ENCODE results near the gene PLCH1.
"Not testable (repeated sequence)": the region's sequence is repeated elsewhere in the genome, so short reads cannot be mapped to it uniquely, and the experiment has no call there.

The PLCH1 gene

DNA sequence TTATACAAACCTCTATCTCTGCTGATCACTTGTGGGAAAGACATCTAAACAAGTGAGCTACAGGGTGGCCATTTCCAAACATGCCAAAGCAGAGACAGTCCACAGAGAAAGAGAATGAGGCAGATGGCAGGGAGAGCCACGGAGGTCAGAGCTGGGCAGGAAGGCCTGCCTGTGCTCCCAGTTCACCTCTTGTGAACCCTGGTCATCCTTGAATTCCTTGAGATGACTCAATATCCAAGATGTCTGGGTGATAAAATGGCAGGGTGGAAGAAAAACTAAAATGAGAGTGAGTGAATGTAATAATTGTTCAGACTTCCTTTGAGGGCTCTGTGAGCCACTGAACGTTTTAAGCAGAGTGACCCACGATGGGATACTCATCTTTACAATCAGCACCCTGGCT is 104.8 kb downstream of the PLCH1 start:
- no peak for DNase-seq

DNA sequence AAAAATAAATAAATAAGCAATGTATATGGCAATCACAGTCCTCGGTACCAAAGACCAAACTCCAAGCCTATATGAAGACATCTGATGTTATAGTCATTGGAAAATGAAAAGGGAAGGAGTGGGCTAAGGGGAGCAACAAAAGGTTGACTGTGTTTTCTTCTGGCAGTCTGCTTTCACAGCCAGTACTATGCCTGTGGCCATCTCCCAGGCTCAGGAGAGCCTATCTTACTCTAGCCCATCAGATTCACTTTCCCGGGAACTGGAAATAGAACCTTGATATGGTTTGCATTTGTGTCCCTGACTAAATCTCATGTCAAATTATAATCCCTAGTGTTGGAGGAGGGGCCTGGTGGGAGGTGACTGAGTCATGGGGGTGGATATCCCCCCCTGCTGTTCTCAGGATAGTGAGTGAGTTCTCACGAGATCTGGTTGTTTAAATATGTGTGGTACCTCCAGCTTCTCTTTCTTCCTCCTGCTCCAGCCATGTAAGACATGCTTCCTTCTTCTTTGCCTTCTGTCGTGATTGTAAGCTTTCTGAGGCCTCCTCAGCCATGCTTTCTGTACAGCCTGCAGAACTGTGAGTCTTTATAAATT is 105.3 kb downstream of the PLCH1 start:
- no peak for DNase-seq

DNA sequence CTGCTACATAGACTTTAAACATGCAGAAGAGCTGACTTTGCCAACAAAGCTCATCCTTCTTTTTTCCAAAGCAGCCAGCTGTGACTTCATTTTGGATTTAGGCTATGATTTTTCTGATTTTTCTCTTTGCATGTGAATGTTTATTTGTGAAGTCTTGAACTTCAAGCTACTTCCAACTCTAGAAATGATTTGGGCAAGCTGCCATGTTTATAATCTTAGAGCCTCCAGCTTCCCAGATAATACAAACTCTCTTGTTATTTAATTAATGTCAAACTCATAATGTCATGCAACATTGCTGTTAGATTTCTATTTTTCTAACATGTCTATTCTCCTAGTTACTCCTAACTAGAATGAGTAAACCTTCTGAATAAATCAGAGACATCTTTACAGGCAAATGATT is 106.4 kb downstream of the PLCH1 start:
- not testable (repeated sequence) for DNase-seq

DNA sequence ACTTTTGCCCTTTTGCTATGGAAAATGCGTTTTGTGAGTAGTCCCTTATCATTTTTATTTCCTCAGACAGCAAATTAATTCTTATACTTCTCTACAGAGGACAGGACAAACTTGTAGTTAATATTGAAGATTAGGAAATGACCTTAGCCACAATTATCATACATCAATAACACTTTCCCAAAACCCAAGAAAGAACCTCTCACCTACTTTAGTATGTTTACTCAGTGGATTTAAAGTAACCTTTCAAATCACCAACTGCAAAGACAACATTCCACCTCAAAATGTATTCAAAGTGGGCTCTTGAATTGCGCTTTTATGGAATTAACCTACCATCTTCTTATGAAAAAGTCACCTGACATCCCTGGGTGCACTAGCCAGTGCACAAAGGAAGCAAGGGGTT is 107.3 kb downstream of the PLCH1 start:
- DNase-seq = no peak

DNA sequence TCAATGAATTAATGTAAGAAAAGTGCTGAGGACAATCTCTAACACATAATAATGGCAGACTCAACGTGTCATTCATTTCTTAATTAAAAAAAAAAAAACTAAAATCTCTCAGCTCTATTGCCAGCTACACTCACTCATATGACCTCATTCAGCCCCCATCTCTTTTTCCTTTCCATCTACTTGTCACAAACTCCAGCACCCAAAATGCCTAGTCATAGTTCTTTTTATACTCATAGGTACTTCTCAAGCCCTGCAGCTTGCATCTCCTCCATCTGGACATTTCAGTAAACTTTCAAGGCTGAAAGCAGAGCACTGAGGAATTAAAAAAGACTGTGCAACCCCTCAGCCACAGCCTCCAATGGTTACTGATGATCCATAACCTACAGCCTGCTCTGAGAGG is 109.8 kb downstream of the PLCH1 start:
- no peak for DNase-seq

DNA sequence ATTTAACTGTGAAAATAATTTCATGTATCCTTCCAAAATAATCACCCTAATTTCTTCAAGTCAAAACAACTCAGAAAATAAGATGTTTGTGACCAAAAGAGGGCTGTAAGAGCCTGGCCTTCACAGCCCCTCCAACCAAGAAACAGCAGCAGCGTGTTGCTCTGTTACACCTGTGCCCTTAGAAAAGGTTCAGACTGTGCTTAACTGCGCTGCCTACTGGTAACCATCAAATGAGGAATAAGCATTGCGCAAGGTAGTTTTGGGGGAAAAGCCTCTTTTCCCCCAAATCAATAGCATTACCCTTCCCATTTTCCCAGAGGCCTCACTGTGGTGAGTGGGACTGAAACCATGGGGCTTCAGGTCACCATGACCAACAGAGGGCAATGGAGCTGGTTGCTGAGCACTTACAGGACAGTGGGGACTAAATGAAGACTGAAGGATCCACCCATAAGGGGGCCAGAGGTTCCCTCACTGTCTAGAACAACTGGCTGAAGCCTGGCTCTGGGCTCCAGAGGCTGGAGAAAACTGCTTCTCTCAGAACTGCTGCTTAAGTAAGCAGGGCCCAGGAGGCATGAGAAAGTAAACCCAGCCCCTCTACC is 110.7 kb downstream of the PLCH1 start:
- DNase-seq = no peak

DNA sequence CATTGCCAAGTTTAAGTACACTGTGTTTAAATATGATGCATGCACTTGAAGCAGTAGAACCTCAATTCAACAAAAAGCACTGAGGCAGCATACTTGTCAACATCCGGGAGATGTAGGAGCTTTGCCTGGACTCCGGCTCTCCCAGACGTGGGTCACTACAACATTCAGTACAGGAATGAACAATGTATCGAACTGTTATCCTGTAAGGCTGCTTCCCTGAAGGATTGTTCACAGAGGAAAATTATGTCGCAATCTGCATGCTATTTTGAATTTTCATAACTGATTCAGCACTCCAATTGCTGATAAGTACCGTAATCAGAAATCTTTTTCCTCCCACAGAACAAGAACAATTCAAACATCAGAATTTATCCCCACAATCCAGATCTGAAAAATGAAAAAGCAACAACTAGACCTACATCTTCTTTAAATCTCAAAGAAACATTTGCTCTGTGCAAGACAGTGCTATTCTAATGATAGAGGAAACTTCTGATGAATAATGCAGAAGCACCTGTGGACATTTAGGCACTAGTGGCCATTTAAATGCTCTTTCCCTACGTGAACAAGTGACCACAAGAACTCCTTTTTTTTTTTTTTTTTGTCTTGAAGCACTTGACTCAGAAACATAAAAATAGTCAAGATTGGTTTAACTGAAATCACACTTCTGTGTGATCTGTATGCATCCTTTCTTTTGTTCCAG is 113.4 kb downstream of the PLCH1 start:
- DNase-seq = no peak

DNA sequence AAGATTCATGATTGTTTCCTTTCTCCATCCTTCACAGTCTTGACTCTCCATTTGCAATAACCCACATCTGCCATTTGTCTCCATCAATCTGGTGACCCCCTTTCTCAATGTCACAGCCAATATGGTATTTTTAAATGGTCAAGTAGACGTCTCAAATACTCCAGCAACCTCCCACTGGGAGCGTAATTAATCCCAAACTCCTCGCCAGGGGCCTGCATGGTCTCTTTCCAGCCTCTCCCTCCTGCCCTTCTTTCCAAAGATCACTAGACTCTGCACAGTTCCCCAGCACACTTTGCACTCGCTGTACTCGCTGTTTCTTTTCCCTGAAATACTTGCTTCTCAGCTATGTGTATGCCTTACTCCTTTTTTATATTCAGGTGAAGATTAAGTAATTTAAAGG is 115.3 kb downstream of the PLCH1 start:
- no peak for DNase-seq

DNA sequence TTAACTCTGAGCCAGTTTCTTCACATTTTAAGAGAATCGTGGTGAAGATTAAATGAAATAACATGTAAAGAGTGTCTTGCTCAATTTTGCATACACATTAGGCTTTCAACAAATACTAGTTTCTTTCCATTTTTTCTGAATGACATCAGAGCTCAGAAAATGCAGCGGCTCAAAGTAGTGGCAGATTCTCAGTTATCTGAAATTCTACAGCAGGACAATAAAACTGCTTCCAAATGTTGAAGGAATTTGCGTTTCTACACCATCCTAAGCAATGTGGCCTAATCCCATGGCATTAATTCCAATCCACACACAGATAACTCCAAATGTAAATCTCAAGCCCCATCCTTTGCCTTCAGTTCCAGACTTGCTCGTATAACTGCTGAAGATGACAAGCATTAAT is 115.8 kb downstream of the PLCH1 start:
- DNase-seq = no peak

DNA sequence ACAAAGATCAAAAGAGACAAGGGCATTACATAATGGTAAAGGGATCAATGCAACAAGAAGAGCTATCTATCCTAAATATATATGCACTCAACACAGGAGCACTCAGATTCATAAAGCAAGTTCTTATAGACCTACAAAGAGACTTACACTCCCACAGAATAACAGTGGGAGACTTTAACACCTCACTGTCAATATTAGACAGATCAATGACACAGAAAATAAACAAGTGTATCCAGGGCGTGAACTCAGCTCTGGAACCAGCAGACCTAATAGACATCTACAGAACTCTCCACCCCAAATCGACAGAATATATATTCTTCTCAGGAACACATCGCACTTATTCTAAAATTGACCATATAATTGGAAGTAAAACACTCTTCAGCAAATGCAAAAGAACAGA is 122.2 kb downstream of the PLCH1 start:
- DNase-seq = not testable (repeated sequence)

DNA sequence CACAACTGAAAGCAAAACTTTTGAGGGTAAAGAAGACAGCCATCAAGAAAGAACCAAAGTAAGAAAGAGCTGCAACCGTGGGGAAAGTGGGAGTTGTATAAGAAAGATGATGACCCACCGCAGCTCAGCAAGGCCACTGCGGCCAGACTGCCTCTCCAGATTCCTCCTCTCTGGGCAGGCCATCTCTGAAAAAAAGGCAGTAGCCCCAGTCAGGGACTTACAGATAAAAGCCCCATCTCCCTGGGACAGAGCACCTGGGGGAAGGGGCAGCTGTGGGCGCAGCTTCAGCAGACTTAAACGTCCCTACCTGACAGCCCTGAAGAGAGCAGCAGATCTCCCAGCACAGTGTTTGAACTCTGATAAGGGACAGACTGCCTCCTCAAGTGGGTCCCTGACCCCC is 124.3 kb downstream of the PLCH1 start:
- DNase-seq = not testable (repeated sequence)

DNA sequence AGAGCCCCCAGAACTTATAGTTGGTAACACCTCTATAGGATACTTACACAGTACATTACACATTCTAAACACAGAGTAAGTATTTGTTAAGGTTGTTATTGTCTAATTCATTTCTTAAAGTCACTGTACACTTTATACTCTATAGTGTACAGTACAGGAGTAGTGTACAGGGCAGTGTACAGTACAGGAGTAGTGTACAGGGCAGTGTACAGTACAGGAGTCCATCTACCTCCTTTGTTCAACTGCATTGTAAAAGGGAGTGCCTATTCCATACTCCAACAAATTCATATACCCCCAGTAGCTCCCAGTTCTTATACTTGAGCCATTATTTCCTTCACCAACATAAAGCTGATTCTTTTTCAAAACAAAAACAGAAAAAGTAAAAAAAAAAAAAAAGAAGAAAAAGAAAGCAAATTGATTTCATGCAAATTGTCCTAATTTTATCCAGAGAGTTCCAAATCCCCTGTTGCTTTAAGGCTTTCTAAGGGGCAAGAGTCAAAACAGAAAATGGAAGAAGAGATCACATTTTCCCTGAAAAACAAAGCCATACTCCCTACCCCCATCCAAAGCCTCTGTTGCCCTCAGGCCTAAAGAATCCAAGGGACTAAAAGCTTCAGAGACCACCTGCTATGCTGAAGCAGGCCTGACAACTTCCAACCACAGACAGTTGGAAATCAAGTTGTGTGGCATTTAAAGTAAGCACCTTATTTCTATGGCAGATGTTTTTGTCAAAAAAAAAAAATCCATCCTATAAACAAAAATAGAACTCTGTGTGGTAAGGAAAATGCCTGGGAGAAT is 125.6 kb downstream of the PLCH1 start:
- no peak for DNase-seq

DNA sequence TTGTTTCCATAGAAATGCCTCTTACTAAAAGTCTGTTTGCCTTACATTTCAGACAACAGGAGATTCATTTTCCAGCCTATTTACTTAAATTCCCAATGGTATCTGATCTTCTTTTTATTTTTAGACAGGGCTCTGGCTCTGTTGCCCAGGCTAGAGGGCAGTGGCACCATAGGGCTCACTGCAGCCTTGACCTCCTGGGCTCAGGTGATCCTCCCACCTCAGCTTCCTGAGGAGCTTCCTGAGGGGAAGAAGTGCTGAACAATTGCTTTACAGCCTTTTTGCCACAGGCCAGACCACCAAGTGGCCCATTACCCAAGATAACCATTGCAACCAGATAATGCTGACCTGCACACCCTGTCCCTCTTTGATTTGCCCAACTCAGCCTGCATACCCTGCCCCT is 126.3 kb downstream of the PLCH1 start:
- no peak for DNase-seq

DNA sequence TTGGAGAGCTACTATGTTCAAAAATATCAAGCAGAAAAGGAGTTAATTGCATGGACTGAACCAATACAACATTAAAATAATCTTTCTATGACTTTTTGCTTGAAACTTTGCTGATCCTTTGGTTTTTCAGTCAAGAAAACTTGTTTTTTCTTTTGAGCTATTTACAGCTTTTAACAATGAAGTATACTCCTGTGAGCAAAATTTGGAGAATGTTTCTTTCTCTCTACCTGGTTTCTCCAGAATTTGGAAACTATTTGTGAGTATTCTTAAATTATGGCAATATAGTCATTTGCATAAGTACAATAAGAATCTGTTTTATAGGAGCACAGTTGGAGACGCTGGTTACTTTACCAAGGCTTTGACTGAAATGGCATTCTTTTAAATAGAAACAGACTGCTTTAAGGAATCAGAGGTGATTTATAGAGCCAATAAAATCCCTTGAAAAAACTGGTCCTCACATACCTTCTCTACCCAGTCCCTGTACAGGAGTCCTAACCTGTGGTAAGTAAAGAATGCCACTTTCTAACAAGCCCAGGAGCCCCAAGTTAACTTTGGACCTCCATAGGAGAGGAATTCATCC is 127.4 kb downstream of the PLCH1 start:
- no peak for DNase-seq

DNA sequence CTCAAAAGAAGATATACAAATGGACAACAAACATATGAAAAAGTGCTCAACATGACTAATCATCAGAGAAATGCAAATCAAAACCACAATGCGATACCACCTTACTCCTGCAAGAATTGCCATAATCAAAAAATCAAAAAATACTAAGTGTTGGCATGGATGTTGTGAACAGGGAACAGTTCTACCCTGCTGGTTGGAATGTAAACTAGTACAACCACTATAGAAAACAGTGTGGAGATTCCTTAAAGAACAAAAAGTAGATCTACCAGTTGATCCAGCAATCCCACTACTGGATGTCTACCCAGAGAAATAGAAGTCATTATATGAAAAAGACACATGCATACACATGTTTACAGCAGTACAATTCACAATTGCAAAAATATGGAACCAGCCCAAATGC is 129.7 kb downstream of the PLCH1 start:
- DNase-seq = not testable (repeated sequence)

DNA sequence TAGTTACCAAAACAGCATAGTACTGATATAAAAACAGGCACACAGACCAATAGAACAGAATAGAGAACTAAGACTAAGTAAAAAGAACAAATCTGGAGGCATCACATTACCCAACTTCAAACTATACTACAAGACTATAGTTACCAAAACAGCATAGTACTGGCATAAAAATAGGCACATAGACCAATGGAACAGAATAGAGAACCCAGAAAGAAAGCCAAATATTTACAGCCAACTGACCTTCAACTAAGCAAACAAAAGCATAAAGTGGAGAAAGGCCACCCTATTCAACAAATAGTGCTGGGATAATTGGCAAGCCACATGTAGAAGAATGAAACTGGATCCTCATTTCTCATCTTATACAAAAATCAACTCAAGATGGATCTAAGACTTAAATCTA is 130.5 kb downstream of the PLCH1 start:
- DNase-seq = not testable (repeated sequence)

DNA sequence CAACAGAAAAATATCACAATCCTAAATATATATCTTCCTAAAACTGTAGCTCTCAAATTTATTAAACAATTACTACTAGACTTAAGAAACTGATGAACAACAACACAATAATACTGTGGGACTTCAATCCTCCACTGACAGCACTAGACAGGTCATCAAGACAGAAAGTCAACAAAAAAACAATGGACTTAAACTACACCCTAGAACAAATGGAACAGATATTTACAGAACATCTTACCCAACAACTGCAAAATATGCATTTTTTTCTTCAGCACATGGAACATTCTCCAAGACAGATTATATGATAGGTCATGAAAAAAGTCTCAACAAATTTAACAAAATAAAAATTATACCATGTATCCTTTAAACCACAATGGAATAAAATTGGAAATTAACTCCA is 133.4 kb downstream of the PLCH1 start:
- DNase-seq = no peak

DNA sequence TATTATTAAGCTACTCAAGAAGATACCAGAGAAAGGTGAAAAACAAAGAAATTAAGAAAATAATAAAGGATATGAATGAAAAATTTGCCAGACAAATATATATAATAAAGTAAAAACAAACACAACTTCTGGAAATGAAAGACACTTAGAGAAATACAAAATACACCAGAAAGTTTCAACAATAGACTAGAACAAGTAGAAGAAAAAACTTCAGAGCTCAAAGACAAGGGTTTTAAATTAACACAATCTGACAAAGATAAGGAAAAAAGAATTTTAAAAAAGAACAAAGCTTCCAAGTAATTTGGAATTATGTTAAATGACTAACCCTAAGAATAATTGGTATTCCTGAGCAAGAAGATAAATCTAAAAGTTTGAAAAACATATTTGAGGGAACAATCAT is 135.3 kb downstream of the PLCH1 start:
- no peak for DNase-seq

DNA sequence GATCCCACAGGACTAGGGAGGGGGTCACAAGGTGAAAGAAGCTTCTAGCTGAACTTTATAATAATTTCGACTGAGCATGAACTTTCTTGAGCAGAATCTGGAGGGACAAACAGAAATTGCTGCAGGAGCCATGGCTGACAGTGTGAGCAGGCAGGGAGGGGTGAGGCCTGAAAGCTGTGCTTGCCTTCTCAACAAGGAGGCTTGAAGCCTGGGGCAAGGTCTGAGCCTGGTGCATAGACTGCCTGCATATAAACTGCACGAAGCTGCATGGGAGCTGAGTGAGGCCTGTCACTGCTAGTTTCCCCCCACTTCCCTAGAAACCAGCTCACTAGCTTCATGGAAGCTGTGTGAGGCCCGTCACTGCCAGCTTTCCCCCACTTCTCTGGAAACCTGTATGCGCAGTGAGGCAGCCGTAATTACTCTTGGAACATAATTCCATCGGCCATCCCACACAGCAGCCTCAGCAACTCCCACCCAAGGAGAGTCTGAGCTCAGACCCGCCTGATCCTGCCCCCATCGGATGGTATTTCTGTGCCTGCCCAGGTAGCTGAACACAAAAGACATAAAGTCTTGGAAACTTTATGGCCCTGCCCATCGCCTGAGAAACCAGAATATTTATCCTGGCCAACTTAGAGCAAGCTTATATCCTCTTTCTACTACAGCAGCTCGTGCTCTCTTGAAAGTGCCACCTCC is 136.5 kb downstream of the PLCH1 start:
- no peak for DNase-seq

DNA sequence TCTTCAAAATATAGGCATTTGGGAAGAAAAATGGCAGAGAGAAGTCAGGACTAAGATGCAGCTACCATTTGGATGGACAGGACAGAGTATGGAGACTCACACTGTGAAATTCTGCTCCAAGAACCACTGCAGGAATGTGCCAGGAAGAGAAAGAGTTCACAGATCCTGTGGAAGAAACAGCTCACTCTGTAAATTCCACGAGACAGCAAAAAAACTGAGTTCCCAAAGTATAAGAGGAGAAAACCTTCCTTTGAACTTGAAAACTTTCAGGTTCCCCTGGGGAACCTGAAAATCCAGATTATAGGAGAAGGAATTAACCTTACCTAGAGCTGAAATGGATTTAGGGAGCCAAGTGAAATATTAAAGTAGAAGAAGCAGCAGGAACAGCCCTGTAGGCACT is 137.1 kb downstream of the PLCH1 start:
- no peak for DNase-seq

DNA sequence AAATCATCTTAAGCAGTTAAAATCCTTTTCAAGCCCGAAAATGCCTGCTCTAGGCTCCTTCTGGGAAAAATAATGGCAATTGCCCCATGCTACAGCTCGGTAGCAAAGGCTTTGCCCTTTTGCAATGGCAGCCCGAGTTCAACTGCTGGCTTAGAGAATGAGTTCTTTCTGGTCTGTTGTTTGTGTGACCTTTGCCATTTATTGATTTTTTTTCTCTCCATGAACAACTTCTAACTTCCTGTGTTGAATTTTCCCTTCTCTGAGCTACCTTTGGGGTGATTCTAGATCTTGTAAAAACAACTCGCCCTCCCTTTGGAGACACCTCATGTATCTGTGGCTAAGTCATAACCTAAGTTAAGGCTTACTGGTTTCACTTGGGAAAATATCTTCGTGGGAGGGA is 139.3 kb downstream of the PLCH1 start:
- no peak for DNase-seq

DNA sequence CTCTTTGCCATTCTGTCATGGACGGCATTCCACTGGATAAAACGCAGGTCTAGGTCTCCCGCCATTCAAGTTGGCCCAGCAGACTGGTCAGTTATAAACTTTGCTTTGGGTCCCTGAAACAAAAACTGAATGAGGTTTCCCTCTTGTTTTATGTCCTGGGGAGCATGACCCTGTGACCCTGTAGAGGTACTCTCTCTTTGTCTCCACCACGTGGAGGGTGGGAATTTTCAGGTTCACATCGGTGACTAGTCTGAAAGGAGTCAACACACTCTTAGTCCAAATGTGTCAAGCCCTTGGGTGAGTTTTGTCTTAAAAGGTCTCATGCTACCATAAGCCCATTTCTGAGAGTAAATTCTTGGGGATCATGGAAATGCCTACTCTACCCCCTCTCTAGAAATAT is 139.9 kb downstream of the PLCH1 start:
- DNase-seq = no peak

DNA sequence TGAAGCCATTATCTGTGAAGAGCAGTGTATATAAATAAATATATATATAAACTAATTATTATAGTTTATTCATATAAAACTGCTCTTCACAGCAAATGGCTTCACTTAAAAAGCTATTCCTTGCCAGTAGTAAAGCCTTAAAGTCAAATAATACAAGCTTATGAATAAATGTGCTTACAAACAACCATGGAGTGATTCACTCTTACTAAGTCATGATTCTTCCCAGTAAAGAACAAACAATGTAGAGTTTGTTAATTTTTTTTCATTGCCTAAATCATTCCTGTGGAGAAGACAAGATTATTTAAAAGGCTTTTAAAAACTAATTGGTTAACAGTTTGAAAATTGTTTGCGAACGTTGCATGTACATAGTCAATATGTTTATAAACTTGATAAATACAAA is 140.7 kb downstream of the PLCH1 start:
- no peak for DNase-seq
